Adipocyte (in vitro differentiated cells): ENCODE data around the gene ACSS3.

Experiments
- DNase-seq: peaks from one replicate; pipeline ENCODE4 v3.0.0-alpha.2; 2015; ENCODE audit warnings: low read depth
- H3K27me3 ChIP-seq: replicated peaks from 2 replicates; pipeline ENCODE4 v1.7.0; 2013; ENCODE audit warnings: mild to moderate bottlenecking, low read length, moderate library complexity; ENCODE audit not compliant: control insufficient read depth, insufficient read depth
- H3K36me3 ChIP-seq: 2 replicates; pipeline ENCODE4 v1.7.0; 2013; ENCODE audit warnings: low read length, mild to moderate bottlenecking, moderate library complexity; ENCODE audit not compliant: control insufficient read depth, insufficient read depth, severe bottlenecking
- H3K4me1 ChIP-seq: 2 replicates; pipeline ENCODE4 v1.7.0; 2013; ENCODE audit warnings: mild to moderate bottlenecking, low read length, moderate library complexity; ENCODE audit not compliant: control insufficient read depth, insufficient read depth
- H3K4me3 ChIP-seq: 2 replicates; pipeline ENCODE4 v1.7.0; 2013; ENCODE audit warnings: mild to moderate bottlenecking, low read length, moderate library complexity
- H3K9ac ChIP-seq: 2 replicates; pipeline ENCODE4 v1.7.0; 2013; ENCODE audit warnings: mild to moderate bottlenecking, low read length, moderate library complexity
- H3K9me3 ChIP-seq: 2 replicates; pipeline ENCODE4 v1.7.0; 2013; ENCODE audit warnings: mild to moderate bottlenecking, low read length, moderate library complexity; ENCODE audit not compliant: control insufficient read depth

Gene ACSS3

DNA sequence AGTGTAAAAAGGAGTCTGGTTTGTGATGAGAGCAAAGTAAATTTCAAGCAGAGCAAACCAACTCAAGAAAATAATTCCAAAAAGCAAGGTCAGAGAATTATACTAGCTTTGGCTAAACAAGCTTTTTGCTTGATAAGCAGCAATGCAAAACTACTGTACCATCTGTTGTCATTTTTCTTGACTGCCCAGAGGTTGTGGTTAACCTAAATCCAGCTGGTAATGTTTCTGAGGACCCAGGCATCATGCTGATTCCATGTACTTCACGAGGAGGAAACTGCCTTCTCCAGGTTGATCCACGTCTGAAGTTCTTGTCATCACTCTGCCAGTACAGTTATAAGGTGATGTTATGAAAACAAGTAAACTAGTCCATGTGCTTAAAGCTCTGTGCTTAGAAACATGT lies 185.2 kb downstream of the ACSS3 start:
- H3K4me3 ChIP-seq = no peak overlapping the region
- no peak overlapping the region for H3K9ac ChIP-seq
- DNase-seq = no peak
- no peaks in the 10 kb centered on the region for H3K4me1 ChIP-seq
- H3K9me3 ChIP-seq = no peaks in the 10 kb centered on the region
- H3K27me3 ChIP-seq = no peaks in the 10 kb centered on the region
- no peaks in the 10 kb centered on the region for H3K36me3 ChIP-seq

DNA sequence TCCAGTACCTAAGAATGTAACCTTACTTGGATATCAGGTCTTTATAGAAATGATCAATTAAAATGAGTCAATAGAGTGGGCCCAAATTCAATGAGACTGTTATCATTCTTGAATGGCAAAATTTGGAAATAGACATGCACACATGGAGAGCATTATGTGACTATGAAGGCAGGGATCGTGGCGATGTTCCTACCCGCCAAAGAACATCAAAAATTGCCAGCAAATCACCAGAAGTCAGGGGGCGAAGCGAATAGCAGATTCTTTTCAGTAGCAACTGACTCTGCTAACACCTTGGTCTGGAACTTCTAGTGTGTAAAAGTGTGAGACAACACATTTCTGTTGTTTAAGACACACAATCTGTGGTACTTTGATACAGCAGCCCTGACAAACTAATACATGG lies 192.5 kb downstream of the ACSS3 start:
- no peaks in the 10 kb centered on the region for H3K9me3 ChIP-seq
- H3K9ac ChIP-seq = no peak overlapping the region
- DNase-seq = no peak
- no peaks in the 10 kb centered on the region for H3K36me3 ChIP-seq
- H3K4me1 ChIP-seq = no peaks in the 10 kb centered on the region
- no peak overlapping the region for H3K4me3 ChIP-seq
- H3K27me3 ChIP-seq = no peaks in the 10 kb centered on the region

DNA sequence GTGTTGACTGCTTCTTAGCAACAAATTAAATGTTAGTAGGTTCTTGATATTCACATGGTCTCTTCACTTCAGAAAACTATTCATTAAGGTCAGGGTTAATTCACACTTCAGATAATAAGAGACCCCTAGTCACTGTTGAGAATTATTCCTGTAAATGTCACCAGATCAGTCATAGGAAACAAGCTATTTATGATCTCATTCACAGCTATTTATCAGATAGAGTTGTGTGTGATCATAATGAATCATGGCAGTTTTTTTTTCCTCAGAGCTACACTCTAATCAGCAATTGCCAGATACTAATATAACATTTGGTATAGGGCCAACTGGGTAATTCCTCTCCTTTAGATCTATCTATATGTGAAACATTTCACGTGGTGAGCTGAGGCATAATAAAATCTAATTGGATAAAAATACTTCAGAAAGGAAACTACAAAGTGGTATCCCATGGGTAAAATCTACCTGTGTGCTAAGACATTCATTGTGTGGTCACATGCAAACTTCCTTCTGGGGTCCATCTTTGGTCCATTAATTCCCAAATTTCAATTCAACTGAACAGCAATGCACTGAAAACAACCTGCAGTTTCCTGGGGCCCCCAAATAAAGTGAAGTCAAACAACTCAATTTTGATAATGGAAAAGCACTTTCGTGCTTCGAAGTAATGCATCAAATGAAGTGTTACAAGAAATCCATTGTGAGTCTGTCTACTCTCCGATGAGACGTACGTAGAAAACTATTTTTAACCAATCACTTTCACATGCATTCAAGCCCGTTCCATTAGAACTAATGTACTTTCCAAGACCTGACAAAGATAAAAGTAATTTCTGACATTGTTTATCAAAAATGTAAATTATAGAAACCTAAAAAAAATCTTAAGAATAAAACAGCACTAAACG lies 197.0 kb downstream of the ACSS3 start:
- Histone ChIP-seq H3K9me3 (no peaks in the 10 kb centered on the region), H3K27me3 (no peaks in the 10 kb centered on the region), H3K4me1 (no peaks in the 10 kb centered on the region), H3K36me3 (no peaks in the 10 kb centered on the region), H3K4me3 (no peak overlapping the region), H3K9ac (no peak overlapping the region)
- no peak for DNase-seq

DNA sequence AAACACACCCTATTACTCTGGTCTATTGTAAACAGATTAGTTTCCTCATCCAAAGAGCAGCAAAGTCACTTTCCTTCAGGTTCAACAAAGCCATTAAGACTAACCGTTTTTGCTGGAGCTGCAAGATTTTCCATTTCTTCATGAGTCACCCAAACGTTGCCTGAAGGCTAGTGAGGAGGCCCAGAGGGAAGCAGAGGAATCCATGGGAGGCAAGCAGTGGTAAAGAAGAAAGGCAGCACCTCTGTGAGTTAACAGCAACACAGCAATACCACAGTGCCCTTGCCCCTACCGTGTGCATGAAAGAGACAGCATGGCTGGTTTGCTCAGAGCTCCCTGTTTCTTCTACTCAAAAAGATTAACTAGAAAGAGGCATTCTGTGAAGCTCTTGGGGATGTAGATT lies 206.3 kb downstream of the ACSS3 start:
- peak; percentile 24 for DNase-seq
- no peak overlapping the region for H3K4me3 ChIP-seq
- H3K9ac ChIP-seq = no peak overlapping the region
- H3K27me3 ChIP-seq = no peaks in the 10 kb centered on the region
- no peaks in the 10 kb centered on the region for H3K36me3 ChIP-seq
- no peaks in the 10 kb centered on the region for H3K9me3 ChIP-seq
- no peaks in the 10 kb centered on the region for H3K4me1 ChIP-seq

DNA sequence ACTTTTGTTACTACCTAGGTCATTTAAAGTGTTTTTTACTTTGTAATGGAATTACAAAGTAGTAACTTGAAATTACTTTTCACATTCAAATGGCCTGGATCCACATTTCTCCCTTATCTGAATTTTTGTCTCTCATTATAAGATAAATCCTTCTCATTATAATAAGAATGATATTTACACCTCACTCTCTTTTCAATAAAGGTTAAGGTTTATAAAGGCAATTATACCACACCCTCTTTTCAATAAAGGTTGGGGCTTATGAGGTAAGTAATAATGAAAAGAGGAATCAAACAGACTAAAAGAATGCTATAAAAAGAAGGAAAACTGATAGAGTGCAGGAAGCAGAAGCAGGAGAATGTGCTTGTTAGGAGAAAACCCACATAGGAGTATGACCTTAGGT lies 210.8 kb downstream of the ACSS3 start:
- H3K4me1 ChIP-seq = no peaks in the 10 kb centered on the region
- no peaks in the 10 kb centered on the region for H3K27me3 ChIP-seq
- H3K4me3 ChIP-seq = no peak overlapping the region
- no peak overlapping the region for H3K9ac ChIP-seq
- H3K9me3 ChIP-seq = no peaks in the 10 kb centered on the region
- no peaks in the 10 kb centered on the region for H3K36me3 ChIP-seq
- no peak for DNase-seq

DNA sequence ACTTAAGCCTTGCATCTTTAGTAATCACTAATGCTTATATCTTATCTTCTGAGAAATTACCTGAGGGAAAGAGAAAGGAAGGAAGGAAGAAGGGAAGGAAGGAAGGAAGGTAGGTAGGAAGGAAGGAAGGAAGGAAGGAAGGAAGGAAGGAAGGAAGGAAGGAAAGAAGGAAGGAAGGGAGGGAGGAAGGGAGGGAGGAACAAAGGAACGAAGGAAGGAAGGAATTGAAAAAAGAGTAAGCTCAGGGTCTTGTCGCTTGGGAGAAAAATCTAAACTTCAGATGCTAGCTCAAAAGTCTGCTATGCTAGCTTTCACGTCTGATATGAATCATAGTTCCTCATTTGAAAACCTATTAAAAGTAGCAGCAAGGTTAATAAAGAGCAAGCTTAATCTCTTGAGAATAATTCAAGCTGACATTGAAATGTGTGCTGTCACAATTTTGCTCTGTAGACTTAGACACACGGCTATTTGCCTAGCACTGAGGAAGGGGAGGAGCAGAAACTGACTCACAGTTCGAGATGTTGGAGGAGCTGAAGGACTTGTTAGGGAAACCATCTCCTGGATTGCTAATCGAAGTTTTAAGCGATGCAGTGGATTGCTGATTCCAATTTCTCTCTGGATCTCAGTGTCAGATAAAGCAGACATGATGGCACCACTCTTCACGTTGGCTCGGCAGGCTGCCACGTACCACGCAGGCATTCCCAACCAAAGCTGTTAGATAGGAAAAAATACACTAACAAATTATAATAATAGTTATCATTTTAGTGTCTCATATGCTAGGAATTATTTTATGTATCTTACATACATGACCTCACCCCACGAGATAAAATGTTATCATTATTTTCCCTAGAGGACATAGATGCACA lies 216.7 kb downstream of the ACSS3 start:
- Histone ChIP-seq H3K4me3 (no peak overlapping the region), H3K27me3 (no peaks in the 10 kb centered on the region), H3K36me3 (no peaks in the 10 kb centered on the region), H3K9me3 (no peaks in the 10 kb centered on the region), H3K9ac (no peak overlapping the region), H3K4me1 (no peaks in the 10 kb centered on the region)
- no peak for DNase-seq

DNA sequence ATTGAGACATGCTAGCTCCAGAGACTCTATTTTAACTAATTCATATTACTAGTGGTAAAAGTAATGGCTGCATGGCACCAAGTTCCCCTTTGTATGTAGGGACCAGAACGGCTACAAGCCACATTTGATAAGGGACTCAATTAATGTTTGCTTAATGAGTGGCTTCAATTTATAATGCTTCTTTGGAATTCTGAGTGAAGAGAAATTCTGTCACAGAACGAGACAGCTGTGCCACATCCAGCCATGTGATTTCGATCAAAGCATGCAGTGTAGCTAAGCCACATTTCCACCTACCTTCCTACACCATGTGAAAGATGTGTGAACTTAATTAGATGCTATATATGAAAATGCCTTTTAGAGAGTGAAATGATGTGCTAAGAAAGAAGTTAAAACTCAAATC lies 217.4 kb downstream of the ACSS3 start:
- Histone ChIP-seq H3K36me3 (no peaks in the 10 kb centered on the region), H3K9ac (no peak overlapping the region), H3K27me3 (no peaks in the 10 kb centered on the region), H3K4me1 (no peaks in the 10 kb centered on the region), H3K9me3 (no peaks in the 10 kb centered on the region), H3K4me3 (no peak overlapping the region)
- no peak for DNase-seq

DNA sequence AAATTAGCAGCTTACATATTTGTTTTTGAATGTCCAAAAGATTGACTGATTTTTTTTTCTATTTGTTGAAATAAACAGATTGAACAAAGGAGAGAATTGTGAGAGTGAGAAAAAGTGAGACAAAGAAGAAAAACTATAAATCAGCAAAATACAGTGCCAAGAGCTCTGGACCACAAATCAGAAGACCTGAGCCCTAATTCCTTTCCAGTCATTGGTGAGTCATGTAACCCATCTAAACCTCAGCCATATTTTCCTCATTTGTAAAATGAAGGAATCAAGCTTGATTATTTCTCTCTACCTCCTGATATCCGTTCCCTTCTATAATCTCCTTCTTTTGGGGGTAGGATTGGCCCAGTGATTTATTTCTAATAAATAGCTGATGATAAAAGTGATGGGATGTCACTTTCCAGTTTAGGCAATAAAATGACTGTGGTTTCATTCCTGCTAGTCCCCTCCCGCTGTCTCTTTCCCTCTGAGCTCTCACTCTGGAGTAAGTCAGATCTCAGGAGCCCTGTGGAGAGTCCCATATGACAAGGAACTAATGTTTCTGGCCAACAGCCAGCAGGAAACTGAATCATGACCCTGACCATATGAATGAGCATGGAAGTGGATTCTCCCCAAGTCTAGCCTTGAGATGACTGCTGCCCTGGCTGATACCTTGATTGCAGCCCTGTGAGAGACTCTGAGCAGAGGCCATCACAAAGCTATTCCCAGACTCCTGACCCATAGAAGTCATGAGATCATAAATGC lies 218.9 kb downstream of the ACSS3 start:
- no peak for DNase-seq
- H3K4me3 ChIP-seq = no peak overlapping the region
- H3K9me3 ChIP-seq = no peaks in the 10 kb centered on the region
- H3K4me1 ChIP-seq = no peaks in the 10 kb centered on the region
- H3K9ac ChIP-seq = no peak overlapping the region
- H3K36me3 ChIP-seq = no peaks in the 10 kb centered on the region
- no peaks in the 10 kb centered on the region for H3K27me3 ChIP-seq

DNA sequence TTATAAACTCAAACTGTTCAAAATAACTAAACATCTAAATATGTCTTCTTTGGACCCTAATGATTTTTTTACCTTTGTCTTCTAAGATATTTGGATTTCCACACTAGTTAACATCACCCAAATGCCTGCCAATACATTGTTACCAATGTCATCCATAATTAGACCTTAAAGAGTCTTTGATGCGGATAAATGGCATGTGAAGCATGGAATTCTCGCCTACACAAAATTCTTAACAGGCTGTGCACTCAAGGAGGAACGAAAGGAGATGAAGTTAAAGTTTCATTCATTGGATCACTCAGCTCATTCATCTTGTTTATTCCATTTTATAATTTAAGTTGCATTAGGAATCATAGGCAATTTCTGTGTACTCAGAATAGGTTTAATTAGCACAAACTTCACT lies 219.7 kb downstream of the ACSS3 start:
- Histone ChIP-seq H3K9me3 (no peaks in the 10 kb centered on the region), H3K9ac (no peak overlapping the region), H3K4me3 (no peak overlapping the region), H3K36me3 (no peaks in the 10 kb centered on the region), H3K4me1 (no peaks in the 10 kb centered on the region), H3K27me3 (no peaks in the 10 kb centered on the region)
- DNase-seq = no peak

DNA sequence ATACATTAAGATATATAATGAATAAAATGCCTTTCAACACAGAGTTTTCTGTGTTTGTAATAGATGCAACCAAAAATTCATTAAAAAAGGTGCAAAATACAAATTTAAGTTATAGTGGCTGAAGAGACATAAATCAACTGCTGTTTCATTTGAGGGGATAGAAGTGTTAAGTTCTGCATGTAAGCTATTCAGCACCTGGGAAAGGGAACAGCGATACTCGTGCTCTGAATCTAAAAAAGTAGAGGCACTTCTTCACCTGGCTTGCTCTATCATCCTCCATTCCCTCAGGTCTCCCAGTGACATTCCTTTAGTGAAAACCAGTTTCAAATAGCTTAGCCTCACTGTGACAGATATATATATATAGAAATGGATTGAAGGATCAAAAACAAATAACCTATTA lies 222.6 kb downstream of the ACSS3 start:
- Histone ChIP-seq H3K9me3 (no peaks in the 10 kb centered on the region), H3K4me3 (no peak overlapping the region), H3K4me1 (no peaks in the 10 kb centered on the region), H3K9ac (no peak overlapping the region), H3K27me3 (no peaks in the 10 kb centered on the region), H3K36me3 (no peaks in the 10 kb centered on the region)
- no peak for DNase-seq

DNA sequence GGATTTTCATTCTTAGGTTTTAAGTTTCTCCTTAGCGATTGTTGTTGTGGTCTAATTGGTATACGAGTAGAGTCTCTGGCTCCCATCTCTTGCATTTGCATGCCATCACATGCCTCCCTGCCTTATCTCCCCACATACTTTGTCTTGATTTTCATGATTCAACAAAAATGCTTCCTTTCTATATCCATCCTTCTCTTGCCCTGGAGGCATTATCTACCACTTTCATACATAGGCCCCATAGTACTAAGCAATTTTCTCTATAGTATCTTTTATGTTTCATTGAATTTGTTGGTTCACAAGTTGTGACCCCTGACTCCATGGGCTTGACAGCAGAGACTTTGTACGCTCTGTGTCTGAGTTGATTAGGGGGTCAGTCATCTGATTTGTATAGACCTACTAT lies 226.1 kb downstream of the ACSS3 start:
- Histone ChIP-seq H3K9ac (no peak overlapping the region), H3K9me3 (no peaks in the 10 kb centered on the region), H3K27me3 (no peaks in the 10 kb centered on the region), H3K4me3 (no peak overlapping the region), H3K4me1 (no peaks in the 10 kb centered on the region), H3K36me3 (no peaks in the 10 kb centered on the region)
- DNase-seq = no peak
